GM18867 (cell line): ENCODE results near the gene IL36RN.

Source experiments
- ATAC-seq: cut with Tn5 transposase; IDR thresholded peaks from one replicate; pipeline ENCODE4 v1.9.1; 2021; ENCODE audit warnings: mild to moderate bottlenecking, moderate library complexity; ENCODE audit not compliant: unreplicated experiment

Gene IL36RN

DNA sequence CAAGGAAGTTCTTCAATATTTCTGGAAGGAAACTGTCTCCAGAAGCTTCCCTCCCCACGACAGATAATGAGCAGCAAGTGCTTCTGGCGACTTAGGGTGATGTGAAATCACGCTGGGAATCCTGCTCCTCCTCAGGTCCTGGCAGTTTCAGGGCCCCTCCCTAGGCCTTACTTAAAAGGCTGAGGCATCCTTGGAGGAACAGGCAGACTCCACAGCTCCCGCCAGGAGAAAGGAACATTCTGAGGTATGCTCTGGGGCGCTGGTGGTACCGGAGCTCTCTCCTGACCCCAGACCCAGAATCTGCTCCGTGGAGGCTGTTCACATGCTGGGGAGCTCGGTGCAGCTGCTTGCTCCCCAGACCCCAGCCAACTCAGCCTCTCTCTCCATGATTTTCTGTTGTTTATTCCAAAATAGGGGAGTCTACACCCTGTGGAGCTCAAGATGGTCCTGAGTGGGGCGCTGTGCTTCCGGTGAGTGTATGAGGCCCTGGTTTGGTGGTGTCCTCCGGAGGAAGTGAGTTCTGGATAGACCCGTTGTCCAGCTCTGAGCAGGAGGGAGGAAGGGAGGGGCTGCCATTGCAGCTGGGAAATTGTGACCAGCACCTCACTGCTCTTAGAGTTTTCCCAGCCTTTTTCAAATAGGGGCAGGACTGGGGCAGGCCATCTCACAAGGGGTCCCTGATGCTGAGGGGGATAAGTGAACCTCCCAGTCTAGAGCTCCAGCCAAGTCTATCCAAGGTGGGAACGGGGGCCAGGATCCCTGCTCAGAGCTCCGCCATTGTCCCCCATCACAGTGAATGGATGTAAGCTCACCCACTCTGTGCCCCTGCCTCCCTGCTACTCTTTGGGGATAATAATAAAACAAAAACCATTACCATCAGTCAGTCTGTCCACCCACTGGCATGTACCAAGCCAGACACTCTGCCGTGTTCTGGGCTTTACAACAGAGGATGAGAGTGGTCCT, at the start of gene IL36RN:
IL36RN (plus strand) TSS at position 201 of the 963 bp plus-strand sequence; CDS start at position 442, 241 bp downstream.
- no peak for ATAC-seq

DNA sequence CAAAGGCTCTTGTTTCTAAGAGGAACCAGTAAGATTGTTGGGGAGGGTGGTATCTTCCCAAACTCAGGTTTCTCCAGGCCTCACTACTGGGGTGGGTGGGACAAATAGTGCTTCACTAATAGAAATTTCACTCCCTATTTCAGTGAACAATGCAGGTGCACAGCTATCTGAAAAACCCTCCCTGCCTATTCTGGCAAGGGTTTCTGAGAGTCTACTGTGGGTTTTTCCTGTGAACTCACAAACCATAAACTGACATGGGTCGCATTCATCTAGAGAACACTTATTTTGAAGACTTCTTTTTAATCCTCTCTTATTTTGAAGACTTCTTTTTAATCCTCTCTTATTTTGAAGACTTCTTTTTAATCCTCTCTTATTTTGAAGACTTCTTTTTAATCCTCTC, 49.4 kb upstream of the IL36RN start:
- no peak for ATAC-seq

DNA sequence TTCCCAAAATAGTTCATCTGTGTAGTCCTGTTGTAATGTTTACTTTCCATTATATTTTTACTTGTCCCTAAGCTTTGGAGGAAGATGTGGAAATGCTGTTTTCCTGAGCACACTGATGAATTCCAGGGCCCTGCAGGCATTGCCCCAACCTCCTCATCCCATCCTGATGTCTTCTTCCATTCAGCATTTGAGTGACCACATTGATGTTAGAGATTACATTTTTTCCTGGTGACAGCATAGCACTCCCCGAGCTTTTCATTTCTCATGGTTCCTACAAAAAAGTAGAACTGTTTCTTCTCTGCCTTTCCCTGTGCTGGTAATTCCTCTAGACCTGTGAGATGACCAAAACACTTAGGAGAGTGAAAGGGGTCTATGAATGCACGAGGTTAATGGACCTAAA, 48.9 kb upstream of the IL36RN start:
- no peak for ATAC-seq

DNA sequence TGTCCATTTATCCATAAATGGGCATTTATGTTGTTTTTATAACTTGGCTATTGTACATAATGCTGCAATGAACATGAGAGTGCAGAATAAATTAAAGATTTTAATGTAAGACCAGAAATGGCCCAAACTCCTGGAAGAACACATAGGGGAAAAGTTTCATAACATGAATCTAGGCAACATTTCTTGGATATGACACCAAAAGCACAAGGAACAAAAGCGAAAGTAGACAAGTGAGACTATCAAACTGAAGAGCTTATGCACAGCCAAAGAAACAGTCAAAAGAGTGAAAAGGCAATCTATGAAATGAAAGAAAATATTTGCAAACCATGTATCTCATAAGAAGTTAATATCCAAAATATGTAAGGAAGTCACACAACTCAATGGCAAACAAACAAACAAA, 47.9 kb upstream of the IL36RN start:
- no peak for ATAC-seq

DNA sequence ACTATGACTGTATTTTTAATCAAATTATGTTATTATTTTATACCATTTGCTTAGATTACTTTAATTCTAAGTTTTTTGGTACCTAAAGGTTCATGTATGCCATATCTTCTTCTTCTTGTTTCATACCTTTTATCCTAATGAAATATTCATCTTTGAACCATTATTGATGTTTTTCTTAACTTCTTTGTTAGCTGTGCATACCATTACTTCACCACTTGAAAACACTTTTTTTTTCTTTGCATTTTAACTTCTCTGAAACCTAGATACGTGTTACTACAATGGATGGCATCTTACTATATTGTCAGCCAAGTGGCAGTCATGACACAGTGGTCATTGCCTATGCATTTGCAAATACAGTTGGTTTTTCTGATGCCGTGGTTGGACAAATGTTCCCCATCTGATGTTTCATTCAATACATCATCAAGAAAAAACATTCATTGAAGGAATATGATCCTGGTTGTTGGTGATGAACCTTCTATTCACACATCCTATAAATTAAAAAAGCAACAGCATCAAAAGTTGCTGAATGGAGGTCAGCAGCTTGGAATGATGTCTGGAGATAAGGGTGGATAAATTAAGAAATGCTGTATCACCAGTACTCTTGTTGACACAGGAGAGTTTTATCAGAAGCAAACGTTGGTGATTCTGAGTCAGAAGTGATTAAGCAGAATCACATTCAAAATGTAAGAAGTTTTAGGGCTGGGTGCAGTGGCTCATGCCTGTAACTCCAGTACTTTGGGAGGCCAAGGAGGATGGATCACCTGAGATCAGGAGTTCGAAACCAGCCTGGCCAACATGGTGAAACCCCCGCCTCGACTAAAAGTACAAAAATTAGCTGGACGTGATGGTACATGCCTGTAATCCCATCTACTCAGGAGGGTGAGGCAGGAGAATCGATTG, 46.3 kb upstream of the IL36RN start:
- ATAC-seq, result no peak

DNA sequence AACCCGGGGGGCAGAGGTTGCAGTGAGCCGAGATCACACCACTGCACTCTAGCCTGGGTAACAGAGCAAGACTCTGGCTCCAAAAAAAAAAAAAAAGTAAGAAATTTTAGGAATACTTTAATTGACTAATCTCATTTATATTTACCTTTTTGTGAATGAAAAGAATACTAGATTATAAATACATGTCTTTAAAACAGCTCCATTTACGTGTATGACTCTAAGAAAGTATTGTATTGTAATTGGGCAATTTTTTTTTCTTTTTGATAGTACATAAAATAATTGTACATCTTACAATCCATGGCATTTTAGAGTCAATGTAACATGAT, 45.7 kb upstream of the IL36RN start:
- ATAC-seq, result no peak

DNA sequence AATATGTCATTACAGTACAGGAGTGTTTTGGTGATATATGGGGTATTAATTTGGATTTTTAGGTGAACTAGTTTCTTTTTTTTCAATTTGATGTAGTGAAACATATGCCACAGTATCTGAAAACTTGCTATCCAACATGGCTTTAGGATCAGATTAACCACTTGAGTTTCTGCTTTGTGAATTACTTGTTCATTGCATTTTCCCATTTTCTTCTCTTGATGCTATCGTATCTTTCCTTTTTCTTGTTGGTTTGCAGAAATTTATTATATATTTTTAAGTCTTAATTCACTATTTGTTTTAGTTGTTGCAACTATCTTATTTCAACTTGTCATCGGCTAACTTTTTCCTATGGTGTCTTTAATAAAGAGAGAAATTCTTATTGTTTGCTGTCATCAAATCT, 44.9 kb upstream of the IL36RN start:
- no peak for ATAC-seq

DNA sequence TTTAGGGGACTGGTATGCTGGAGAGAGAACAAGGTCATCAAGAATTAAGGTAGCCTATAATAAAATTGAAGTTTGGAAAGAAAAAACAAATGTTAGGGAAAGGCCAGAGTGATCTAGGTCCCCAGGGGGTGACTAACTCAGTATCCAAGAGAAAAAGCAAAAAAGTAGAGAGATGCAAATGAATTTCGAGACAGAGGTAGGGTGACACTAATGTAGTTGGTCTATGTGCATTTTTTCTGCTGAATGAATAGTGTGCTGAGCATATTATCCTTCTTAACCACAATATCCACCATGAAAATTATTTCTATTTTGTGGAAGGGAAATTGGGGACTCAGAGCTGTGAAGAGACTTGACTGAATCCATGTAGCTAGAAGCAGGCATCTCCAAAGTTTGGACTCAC, 44.0 kb upstream of the IL36RN start:
- no peak for ATAC-seq

DNA sequence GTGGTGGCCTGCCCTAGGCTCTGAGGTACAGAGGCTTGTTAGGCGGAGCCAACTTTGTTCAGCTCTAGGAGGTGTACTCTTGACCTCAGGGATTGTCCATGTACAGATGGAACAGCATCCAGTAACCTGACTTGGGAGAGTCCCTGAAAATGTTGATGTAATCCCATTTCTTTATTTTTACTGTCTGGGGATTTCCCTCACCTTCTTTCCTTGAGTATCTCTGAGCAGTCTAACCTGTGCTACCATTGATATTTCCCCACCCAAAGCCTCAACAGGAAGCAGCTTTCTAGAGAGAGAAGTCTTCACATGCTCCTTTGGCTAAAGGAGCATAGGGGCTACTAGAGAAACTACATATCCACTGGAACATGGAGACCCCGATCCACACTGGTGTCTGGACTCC, 43.3 kb upstream of the IL36RN start:
- no peak for ATAC-seq

DNA sequence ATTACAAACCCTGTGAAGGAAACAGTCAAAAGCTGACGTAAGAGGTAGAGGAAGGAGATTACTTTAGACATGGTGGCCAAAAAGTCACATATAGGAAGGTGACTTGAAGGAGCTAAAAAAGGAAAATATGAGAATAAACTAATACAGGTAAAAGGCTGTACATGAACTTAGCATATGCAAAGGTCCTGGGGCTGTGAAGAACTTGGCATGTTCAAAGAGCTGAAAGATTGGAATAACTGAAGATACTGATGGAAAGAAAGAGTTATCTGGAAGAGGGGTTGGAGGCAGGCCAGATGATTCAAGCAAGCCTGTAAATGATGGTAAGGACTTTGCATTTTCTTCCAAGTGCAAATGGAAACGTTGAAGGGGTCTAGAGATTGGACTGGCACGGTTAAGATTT, 40.5 kb upstream of the IL36RN start:
- ATAC-seq, result no peak

DNA sequence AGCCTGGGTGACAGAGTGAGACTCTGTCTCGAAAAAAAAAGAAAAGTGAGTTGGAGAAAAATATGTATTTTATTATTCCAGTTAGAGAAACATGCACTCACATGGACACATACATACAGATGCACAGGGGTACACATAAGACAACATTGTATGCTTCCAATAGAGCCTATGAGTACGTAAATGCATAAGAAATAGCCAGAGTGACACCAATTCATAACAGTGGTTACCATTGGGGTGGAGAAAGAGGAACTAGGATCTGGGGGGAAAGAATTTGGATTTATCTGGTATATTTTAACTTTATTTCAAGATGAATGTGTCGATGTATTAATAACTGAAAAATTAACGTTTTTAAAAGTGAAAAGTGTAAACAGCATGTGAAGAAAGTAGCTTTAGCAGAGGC, 37.7 kb upstream of the IL36RN start:
- no peak for ATAC-seq

DNA sequence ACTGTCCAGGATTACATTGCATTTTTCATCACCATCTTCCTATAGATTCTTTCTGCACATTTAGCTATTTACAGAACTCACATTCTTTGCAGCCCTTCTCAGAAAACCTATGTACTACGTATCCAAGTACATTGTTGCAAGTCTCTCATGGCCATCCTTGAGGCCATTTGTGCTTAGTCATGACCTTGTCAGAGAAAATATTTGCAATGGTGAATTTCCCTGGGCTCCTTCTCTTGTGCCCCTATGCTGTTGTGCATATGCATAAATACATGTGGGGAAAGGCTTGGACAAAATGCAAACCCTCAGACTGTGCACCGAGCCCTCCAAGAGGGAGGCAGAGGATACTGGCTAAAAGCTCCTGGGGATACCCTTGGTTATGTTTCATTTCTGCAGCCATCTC, 34.2 kb upstream of the IL36RN start:
- no peak for ATAC-seq

DNA sequence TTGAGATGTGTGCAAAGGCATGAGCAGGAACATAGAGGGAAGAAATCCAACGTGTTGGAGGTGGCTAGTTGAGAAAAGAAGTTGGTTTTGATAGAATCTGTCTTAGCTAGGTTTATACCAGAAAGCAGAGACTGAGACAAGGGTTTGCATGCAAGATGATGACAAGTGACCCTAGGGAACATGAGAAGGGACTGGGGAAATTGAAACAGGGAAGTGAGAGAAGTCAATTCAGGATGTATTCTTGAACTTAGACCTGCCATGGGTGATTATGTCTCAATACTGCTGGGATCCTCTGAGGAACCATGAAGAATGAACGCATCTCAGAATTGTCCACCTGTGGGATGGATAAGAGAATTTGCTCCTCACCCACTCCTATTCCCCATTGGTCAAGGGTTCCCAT, 33.3 kb upstream of the IL36RN start:
- no peak for ATAC-seq

DNA sequence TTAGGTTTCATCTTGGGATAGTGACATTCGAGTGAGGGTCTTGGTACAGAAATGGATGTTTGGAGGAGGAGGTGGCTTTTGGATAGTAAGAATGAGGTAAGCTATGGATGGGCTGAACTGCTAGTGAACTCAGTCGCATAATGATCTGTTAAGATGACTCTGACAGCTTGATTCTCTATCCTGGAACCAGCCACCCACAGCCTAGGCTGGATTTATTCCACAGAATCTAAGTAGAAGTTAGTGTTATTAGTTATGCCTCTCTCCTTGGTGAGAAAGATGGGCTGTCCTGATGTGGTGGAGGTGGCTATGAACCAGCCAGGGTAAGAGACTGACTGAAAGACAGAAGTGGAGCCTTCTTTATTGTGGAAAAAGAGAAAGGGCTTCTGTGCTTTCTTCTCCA, 31.3 kb upstream of the IL36RN start:
- ATAC-seq, result no peak

DNA sequence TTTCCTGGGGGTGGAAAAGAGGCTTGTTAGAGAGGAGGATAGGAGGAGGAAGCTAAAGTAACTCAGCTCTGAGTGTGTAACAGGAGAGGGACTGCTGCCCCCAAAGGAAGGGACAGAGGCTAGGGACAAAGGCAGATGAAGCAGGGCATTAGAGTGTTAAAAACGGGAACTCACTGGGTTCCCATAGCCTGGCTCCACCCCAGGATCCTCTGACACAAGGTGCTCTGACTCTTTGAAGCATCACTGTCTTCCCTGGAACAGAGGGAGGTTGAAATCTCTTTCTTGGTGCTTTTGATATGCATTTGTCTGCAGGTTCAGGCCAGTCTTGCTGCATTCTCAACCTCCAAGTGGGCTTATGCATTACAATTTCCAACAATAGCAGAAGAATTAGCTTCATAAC, 30.9 kb upstream of the IL36RN start:
- ATAC-seq, result no peak

DNA sequence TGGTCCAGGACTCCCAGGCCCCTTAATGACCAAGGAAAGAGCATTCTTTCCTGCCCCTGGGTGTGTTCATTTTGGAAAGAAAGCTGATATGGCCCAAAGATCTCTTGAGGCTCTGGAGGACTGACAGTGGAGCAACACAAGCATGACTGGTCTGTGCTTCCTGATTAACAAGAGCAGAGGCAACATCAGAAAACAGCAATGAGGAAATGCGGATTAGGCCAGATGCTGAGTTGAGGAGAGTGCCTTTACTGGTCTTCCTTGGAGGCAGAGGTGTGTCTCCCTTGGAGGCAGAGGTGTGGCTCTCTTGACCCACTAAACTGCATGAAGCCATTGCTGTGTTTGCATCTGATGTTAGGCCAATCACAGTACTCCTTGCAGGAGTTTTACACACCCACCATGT, 26.3 kb upstream of the IL36RN start:
- no peak for ATAC-seq

DNA sequence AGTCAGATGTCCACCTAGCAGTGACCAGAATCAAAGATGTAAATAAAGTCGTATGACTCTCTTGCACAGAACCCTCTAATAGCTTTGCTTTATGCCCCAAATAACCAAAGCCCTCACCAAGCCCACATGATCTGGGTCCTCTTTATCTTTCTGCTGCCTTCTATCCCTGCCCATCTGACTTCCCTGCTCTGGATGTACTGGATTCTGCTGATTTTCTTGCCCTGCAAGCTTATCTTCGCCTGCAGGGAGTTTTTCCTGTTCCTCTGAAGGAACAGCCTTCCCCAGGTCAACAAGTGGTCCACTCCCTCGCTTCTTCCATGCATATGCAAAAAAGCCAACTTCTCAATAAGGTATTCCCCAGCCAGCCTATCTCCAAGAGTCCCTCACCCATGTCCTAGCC, 25.0 kb upstream of the IL36RN start:
- ATAC-seq, result no peak

DNA sequence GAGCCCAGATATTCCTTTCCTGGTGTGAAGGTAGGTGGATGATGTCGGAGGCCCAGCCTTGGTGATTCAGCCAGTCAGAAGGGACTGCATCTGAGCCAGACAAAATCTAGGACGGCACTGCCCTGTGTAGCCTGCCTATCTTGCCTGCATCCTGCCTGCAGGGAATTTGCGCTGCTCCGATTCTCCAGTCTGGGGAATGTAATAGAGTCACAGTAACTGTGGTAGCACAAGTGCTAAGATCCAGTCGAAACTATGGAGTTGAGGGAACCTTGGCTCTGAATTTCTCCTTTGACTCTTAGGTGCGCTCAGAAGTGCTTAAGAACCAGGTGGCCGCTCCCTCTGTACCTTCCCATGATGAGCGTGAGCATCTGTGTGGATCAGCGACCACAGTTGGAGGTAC, 22.2 kb upstream of the IL36RN start:
- ATAC-seq, result no peak

DNA sequence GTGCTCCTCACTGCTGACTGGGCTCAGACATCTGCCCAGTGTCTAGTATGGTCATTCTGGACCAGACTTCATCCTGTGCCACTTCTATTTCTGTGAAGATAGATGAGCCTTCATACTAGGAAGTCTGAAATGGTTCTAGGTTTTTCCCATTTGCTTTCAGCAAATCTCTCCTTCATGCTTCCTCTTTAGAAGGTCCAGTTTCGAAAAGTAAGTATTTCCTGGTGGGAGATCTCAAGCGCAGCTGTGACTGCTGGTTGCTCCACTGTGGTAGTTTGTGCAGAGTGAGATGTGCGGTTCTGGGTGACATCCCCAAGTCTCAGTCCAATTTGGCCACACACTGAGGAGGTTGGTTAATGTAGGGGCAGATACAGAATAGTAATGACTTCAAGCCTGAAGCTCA, 20.7 kb upstream of the IL36RN start:
- no peak for ATAC-seq

DNA sequence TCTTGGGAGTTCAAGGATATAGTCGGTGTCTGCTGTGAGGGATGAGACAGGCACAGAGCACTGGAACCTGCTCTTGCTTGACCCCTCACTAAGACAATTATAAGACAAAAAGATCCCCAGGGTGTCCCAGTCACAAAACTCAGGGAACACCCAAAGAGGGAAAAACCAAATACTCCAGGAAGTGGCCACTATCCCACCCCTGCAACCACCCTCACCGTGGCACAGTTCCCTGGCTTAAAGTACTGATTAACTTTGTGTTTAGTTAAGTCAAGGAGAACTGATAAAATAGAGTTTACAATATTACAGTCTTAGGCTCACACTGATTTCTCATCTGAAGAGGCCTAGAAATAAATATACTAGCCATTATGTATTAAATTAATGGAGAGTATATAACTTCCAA, 19.8 kb upstream of the IL36RN start:
- no peak for ATAC-seq

DNA sequence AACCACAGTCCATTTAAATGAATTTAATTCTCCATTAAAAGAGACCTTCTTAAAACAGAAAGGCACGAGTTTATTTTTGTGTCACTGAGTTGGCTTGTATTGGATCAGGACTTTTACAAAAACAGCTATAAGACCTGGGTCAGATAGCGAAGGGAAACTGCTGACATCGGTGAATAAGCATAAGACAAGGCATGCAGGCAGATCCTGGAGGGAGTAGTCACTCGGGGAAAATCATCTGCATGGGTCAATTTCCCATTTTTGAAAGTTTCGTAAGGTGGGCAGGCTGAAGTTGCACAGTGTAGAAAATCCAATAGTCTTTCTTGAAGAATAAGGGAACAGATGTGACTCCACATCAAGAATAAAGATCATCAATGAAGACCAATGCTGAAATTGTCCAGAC, 19.3 kb upstream of the IL36RN start:
- no peak for ATAC-seq

DNA sequence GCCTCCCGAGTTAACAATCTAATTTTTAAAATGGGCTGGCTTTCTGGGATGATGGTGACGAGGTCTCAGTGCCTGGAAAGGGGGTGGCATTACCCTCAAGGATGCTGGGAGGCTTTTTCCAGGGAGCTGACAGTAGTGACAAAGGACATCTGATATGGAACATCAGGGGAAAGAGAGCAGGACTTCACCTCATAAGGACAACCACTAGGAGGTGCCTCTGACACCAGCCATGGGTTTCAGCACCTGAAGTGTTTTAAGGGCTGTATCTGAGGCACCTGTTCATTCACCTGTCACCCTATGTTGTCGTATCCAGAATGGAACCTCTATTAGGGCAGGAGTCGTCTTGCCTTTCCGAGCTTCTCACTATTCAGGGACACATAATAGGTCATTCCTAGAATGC, 17.1 kb upstream of the IL36RN start:
- no peak for ATAC-seq
